ENCODE measurements around the gene PCBP1.

GRCh38 chr2:70126413-70126812 is 39.1 kb downstream of the PCBP1 start:
- TF ChIP-seq POLR2A (IDR thresholded peaks at IDR 0.05) (no peak), CTCF (IDR thresholded peaks at IDR 0.05) (no peak), POLR2AphosphoS5 (IDR thresholded peaks at IDR 0.05) (no peak)
